Spleen (tissue), 11 donors: ENCODE data around the gene MEI4. TPM values are rescaled to one million over a fixed set of nuclear protein-coding genes. Genes with fewer than 3 reads are reported as not detected.

ENCODE experiments used
- DNase-seq: peaks from one replicate; pipeline ENCODE4 v3.0.0-alpha.2; 2020
- H3K27ac ChIP-seq, 8 donors: fragments of 200-600 bp; sonication (generic) in 7 of 8; 1 replicate in 4 of 8; 2 replicates in 4 of 8; pipeline versions ENCODE4 v1.5.0 to v1.8.0; 2016 to 2021; ENCODE audit warnings: inconsistent platforms in 4 of 8, mild to moderate bottlenecking in 4 of 8, moderate library complexity in 1 of 8
- H3K27me3 ChIP-seq, 7 donors: fragments of 200-600 bp; sonication (generic) in 6 of 7; replicated peaks in 1 of 7; 1 replicate in 4 of 7; 2 replicates in 3 of 7; pipeline versions ENCODE4 v1.5.0 to v1.8.0; 2016 to 2021; ENCODE audit warnings: inconsistent platforms in 3 of 7, mild to moderate bottlenecking in 1 of 7
- H3K36me3 ChIP-seq, 6 donors: fragments of 200-600 bp; sonication (generic) in 5 of 6; 1 replicate in 4 of 6; 2 replicates in 2 of 6; pipeline versions ENCODE4 v1.5.0 to v1.8.0; 2016 to 2021; ENCODE audit warnings: inconsistent platforms in 2 of 6
- H3K4me1 ChIP-seq, 6 donors: fragments of 200-600 bp; sonication (generic) in 5 of 6; 1 replicate in 3 of 6; 2 replicates in 3 of 6; pipeline versions ENCODE4 v1.5.0 to v1.8.0; 2016 to 2021; ENCODE audit warnings: inconsistent platforms in 3 of 6
- H3K4me3 ChIP-seq, 8 donors: fragments of 200-600 bp; sonication (generic) in 7 of 8; 1 replicate in 4 of 8; 2 replicates in 4 of 8; pipeline versions ENCODE4 v1.5.0 to v1.8.0; 2016 to 2021; ENCODE audit warnings: inconsistent platforms in 4 of 8, mild to moderate bottlenecking in 4 of 8, moderate library complexity in 2 of 8
- H3K9me3 ChIP-seq, 8 donors: fragments of 200-600 bp; sonication (generic) in 7 of 8; 1 replicate in 4 of 8; 2 replicates in 4 of 8; pipeline versions ENCODE4 v1.5.0 to v1.8.0; 2016 to 2021; ENCODE audit warnings: inconsistent platforms in 4 of 8
- POLR2A ChIP-seq, 3 donors: fragments of 450-650 bp; IDR thresholded peaks; one replicate each; pipeline ENCODE4 v1.5.1; 2017; ENCODE audit warnings: antibody characterized with exemption in 3 of 3, mild to moderate bottlenecking in 1 of 3
- POLR2AphosphoS5 ChIP-seq, 3 donors: sonication (generic); formaldehyde crosslinking; IDR thresholded peaks; one replicate each; pipeline ENCODE4 v1.5.1; 2017; ENCODE audit warnings: antibody characterized with exemption in 3 of 3
- WGBS, 5 donors: extraction: QIAGEN DNeasy Blood & Tissue Kit in 3 of 5; methylation state at CpG; one replicate each; pipeline versions ENCODE4 v1.1.5 to v1.1.7; 2013 to 2018; 5-methylcytosine and 5-hydroxymethylcytosine counted together
- intact Hi-C: fragments of 100-400 bp; cut with DNase I; formaldehyde crosslinking; loops from one replicate; pipeline ENCODE4 v1.15.0; 2023; ENCODE audit warnings: low total_unique reads
- polyA plus RNA-seq, 3 donors: library from polyadenylated mRNA; stranded (reverse); fragments of 200-250 nt; gene quantifications; one replicate each; pipeline ENCODE4 v1.2.1, GENCODE V29; 2013
- total RNA-seq, 7 donors: library from RNA; depleted of rRNA in 3 of 7; stranded (reverse); fragments of >200 nt in 3 of 7; fragmentation: NEBNext Ultra II Directional in 4 of 7; extraction: Animal tissue kit (Norgen Biotek cat#: 25700) in 4 of 7; gene quantifications; one replicate each; pipeline versions ENCODE4 v1.1.0 to v1.2.1, GENCODE V29; 2016 to 2021
- TF ChIP-seq, protein P1 (sequence below), 11 experiments: fragments of 200-600 bp in 7 of 11; fragments of 450-650 bp in 4 of 11; sonication (generic) in 4 of 11; IDR thresholded peaks in 8 of 11; conservative IDR thresholded peaks in 3 of 11; 1 replicate in 7 of 11; 2 replicates in 4 of 11; pipeline versions ENCODE4 v1.4.0 to v1.8.0; 2016 to 2021; ENCODE audit warnings: antibody characterized with exemption in 11 of 11, inconsistent platforms in 4 of 11, mild to moderate bottlenecking in 1 of 11
- donor health status: healthy with polysubstance abuse.
- donor health status: DM: no; HTN: no; CAD: no; lungs with moderate emphysema.
- donor health status: DM: no; HTN: no; CAD: no.
- donor health status: Bipolar disorder and iron deficiency.
- donor health status: healthy.
- donor health status: DM: no; HTN: no; CAD: no.
- donor health status: DM: yes; HTN: yes; CAD: no.

Gene MEI4
- total and polyA plus RNA-seq, 10 donors = 0.03 to 0.26 TPM; not detected in 8

GRCh38 chr6:77965449-77965848, 312.6 kb downstream of the MEI4 start:
- intact Hi-C loops = no loop called here
- Histone ChIP-seq H3K27me3 (no peaks in the 10 kb centered on the region), H3K36me3 (no peaks in the 10 kb centered on the region), H3K9me3 (peaks cover 0 to 43% (median 33%) of the 10 kb centered on the region in 8 donors), H3K4me1 (no peaks in the 10 kb centered on the region), H3K27ac (no peak overlapping the region), H3K4me3 (no peak overlapping the region)
- TF ChIP-seq POLR2A (IDR thresholded peaks at IDR 0.05) = no peak
- 82 to 100% (median 90%) methylated on average over 1 of the region's 1 CpG for WGBS, 5 donors
- no peak for DNase-seq

DNA sequence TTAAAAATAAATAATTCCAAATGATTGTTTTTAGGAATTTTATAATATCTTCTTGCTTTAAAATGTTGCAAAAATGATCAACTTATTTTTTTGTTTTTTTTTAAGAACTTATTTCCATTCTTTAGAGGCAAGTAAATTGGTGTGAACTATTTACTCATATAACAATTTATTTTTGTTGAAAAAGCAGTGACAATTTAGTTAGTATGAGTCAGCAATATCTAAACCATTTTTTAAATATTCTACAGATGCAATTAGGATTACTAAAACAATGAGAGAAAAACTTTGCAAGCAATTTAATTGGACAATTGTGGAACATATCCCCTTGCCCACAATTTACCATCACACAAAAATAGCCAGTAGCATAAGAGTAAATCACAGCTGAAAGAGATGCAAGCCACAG, 319.5 kb downstream of the MEI4 start:
- no peak for DNase-seq
- no peak overlapping the region for H3K27ac ChIP-seq
- peaks cover 0 to 54% (median 24%) of the 10 kb centered on the region in 8 donors for H3K9me3 ChIP-seq
- H3K4me1 ChIP-seq = no peaks in the 10 kb centered on the region
- H3K4me3 ChIP-seq = no peak overlapping the region
- H3K36me3 ChIP-seq = no peaks in the 10 kb centered on the region
- TF ChIP-seq POLR2AphosphoS5 (IDR thresholded peaks at IDR 0.05) (no peak), POLR2A (IDR thresholded peaks at IDR 0.05) (no peak)
- TF ChIP-seq, protein P1, sequence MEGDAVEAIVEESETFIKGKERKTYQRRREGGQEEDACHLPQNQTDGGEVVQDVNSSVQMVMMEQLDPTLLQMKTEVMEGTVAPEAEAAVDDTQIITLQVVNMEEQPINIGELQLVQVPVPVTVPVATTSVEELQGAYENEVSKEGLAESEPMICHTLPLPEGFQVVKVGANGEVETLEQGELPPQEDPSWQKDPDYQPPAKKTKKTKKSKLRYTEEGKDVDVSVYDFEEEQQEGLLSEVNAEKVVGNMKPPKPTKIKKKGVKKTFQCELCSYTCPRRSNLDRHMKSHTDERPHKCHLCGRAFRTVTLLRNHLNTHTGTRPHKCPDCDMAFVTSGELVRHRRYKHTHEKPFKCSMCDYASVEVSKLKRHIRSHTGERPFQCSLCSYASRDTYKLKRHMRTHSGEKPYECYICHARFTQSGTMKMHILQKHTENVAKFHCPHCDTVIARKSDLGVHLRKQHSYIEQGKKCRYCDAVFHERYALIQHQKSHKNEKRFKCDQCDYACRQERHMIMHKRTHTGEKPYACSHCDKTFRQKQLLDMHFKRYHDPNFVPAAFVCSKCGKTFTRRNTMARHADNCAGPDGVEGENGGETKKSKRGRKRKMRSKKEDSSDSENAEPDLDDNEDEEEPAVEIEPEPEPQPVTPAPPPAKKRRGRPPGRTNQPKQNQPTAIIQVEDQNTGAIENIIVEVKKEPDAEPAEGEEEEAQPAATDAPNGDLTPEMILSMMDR (IDR thresholded peaks at IDR 0.05 in 8 of 11, conservative IDR thresholded peaks at IDR 0.05 in 3 of 11) = no peak
- intact Hi-C loops = no loop called here
- no peaks in the 10 kb centered on the region for H3K27me3 ChIP-seq

Other genes with a start within 250 kb of the MEI4 start
- under 1 TPM in 3 of 7 donors, not detected in 4; 0.16 to 0.39 (median 0.20) TPM for gene HTR1B, start 189.5 kb upstream of the MEI4 start, total RNA-seq
- not detected for gene HTR1B, start 189.5 kb upstream of the MEI4 start, polyA plus RNA-seq